NCI-H2196 (cell line): ENCODE measurements around the gene DYSF.

ENCODE experiments used
- DNase-seq: peaks from one replicate; lab custom pipeline; 2025; ENCODE audit not compliant: unreplicated experiment; lab: John Stamatoyannopoulos, UW

The DYSF gene

DNA sequence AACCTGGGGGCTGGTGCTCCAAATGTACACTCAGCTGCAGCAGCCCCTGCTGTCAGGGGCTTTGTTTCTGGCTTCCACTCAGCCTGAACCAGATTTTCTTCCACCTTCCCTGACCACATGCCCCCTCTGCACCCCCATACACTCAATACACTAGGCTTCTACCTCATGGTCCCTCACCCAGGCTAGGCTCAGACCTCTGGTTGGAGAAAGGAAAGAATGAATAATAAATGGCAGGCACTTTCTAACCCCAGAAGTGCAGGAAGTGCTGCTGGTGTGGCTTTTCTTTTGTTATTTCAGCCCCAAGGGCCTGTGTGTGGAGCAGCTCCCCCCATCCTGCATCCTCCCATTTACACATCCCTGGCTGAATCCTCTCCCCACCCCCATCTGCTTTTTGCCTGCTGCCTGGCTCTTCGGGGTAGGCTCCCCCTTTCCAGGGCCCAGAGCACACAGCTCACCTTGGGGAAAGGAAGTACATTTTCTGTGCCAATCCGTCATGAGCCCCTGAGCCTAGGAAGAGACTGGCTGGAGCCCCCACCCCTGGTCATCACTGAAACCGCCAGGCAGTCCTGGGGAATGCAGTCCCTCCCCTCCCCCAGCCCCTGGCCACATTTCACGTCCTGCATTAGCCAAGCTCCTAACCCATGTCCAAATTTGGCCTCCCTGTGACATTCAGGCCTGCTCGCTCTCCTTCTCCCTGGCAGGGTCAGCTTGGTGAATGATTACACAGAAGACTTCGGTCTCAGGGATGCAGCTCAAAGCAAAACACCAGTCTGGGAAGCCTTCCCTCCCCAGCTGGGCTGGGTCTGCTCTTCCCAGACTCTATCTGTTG lies 2.6 kb downstream of the DYSF start:
- no peak for DNase-seq

DNA sequence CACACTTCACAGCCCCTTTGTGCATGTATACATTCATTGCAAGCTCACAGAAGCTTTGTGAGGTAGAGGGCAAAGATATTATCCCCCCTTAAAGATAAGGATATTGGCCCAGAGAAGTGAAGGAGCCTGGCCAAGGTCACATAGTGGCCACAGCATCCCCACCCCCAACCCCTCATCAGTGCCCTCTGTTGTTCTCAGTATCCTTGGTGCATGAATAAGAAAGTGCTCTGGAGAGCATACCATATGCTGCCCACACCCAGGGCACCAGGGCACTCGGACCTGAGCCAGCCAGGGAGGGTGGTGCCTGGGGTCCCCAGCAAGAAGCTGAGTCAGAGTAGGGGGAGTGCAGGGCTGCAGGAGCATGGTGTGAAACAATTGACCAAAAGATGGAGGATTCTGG lies 3.3 kb downstream of the DYSF start:
- no peak for DNase-seq

- no peak for DNase-seq
Measured at GRCh38 chr2:71457123-71457915, 4.0 kb downstream of the DYSF start.

DNA sequence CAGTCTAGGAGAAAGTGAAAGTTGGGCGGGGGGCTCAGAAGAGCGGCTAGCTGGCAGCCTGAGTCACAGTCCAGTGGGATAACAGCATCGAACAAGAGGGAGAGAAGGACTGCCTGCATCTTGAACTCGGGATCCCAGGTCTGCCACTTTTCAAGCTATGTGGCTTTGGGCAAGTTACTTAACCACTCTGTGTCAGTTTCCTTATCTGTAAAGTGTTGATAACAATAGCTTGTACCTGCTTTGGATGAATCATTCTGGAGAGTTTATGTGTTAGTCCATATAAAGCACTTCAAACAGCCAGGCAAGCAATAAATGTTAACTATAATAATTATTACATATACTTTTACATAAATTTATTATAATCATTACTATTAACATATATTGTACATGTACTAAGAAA lies 4.6 kb downstream of the DYSF start:
- DNase-seq: no peak

DNA sequence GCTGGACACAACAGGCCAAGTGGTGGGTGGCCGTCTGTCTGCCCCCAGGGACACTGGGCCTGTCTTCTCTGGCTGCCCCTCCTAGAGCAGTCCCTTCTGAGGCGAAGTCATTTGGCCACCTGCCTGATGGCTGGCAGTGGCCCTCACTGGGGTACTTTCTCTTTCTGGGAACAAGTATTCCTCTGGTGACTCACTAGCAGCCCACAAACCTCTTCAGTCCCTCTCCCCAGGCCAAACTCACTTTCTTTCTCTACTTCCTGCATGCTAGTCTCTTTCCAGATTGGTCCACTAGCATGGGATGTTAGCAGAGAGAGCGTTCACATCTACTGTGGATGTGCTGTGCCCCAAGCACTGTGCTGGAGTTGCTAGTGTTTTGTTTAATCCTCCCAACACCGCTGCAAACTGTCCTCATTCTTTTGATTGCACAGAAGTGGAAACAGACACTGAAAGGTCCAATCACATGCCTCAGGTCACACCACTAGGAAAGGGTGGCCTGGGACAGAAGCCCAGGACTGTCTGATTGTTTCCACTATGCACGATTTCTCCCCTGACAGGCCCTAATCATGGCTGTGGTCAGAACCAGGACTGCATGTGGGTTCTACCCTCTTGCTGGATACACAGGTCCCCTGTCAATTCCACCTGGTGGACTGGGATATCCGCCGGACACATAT lies 5.2 kb downstream of the DYSF start:
- no peak for DNase-seq

DNA sequence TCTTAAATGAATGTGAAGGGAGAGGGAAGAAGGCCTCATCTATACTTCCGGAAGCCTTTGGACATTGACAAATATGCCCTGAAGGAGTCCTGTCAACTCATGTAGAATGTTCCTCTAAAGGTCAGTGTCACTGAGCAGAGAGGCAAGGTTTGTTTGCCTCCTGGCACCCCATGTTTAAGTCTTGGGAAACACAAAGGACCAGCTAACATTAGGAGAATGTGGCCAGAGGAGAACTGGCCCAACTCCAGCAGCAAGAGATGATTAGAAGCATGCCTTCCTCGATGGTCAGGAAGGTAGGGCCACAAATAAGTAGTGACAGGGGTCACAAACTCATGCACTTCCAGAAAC lies 5.7 kb downstream of the DYSF start:
- no peak for DNase-seq

GRCh38 chr2:71460056-71460455 lies 6.7 kb downstream of the DYSF start:
- DNase-seq: no peak

- peak; percentile 1 for DNase-seq
Measured at GRCh38 chr2:71460595-71461303, 7.4 kb downstream of the DYSF start.

DNA sequence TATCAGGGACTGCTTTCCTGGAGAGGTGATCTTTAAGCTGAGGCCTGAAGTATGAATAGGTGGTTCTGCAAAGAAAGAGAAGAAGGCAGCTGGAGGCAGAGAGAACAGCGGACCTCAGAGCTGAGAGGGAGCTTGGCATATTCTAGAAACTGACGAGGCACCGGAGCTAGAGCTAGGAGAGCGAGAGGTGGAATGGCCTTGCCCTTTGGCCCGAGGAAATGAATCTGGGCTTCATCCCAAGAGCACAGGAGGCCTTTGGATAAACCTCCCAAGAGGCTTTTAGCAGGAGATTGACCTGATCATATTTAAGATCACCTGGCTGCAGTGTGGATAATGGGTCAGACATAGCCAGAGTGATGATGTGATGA lies 7.9 kb downstream of the DYSF start:
- no peak for DNase-seq

DNA sequence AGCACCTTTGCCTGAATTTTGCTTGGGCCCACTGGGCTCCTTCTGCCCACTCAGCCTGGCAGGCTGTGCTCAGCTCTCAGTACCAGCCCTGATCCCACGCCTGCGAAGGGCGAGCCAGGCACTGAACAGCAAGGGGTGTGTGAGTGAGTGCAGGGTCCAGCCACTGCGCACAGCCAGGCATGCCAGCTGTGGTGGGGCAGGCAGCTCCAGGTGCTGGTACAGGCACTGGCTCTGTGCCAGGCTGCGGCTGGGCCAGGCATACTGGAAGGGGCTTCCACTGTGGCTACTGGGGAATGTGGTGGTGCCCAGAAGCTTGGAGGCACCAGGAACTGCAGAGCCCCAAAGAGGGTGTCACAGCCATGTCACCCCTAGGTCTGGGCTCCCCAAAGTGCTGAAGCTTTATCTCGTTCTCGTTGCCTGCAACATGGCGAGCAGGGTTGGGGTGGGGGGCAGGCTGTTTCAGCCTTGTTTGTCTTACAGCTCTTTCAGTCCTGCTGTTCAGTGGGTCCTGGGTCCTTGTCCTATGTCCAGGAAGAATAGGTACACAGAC lies 8.8 kb downstream of the DYSF start:
- no peak for DNase-seq

DNA sequence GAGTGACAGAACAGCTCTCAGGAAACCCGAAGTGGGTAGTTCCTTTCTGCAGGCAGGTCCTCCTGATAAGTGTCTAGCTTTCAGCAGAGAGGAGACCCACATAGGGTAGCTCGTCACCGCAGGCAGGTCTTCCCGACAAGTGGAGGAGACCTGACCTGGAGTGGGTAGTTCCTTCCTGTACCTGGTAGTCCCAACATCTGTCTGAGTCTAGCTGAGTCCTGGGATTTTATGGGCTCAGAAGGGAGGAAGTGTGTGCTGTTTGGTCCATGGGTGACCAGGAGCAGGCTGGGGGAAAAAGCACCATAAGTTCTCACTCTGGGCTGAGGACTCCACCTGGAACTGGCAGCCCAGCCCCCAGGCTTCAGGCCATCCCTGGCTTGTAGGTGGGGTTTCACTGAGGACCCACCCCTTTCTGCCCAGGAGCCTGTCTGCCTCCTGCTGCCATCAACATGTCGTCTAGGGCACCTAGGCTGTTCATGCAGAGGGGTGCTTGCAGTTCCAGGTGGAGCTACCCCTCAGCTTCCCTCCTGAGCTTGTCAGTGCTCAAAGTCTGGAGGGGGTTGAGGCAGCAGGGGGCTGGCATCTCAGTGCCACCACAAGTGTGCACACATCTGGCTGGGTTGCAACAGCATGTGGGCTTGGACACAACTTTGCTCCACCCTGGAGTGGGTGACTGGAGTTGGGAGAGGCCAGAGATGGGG lies 9.4 kb downstream of the DYSF start:
- DNase-seq: no peak

DNA sequence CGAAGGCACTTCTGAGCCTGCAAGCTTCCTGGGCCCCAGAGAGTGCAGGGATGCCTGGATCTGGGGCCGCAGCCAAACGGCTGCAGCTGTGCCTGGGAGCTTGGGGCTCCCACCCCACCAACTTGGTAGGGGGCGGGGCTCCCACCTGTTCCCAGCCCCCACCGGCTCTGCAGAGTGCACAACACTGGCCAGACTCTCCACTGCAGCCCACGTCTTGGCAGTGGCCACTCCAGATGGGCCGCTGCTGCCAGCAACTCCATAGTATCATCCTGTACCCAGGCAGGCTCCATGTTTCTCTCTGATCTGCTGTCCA lies 9.9 kb downstream of the DYSF start:
- DNase-seq: no peak

DNA sequence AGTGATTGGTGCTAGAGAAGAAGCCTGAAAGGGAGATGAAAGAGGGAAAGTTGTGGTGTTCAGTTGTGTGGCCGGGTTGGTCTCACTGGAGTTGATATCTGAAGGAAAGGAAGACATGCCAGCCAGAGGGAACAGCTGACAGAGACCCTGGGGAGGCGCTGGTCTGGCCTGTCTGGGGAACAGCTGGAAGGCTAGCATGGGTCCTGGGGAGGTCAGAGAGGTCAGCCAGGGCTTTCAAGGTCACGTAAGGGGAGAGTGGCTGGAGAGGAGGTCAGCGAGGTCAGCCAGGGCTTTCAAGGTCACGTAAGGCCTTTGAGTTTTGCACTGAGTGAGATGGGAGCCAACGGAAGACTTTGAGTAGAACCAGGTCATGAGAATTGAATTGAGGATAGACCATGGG lies 11.0 kb downstream of the DYSF start:
- DNase-seq: no peak

- DNase-seq: no peak
Measured at GRCh38 chr2:71465356-71465755, 12.0 kb downstream of the DYSF start.

DNA sequence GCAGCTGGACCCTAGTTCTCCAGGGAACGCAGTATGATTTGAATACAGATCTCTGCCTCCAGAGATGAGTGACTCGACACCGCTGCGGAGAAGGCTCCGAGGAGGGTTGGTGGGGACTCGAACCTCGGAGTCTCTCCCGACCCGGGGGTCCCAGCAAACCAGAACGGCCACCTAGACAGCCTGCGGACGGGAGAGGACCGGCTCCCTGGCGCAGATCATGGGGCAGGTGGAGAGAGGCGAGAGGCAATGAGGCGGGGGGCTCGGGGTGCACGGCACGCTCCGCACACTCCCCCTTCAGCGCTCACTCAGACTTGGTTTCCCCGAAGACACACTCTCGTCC lies 12.6 kb downstream of the DYSF start:
- no peak for DNase-seq

DNA sequence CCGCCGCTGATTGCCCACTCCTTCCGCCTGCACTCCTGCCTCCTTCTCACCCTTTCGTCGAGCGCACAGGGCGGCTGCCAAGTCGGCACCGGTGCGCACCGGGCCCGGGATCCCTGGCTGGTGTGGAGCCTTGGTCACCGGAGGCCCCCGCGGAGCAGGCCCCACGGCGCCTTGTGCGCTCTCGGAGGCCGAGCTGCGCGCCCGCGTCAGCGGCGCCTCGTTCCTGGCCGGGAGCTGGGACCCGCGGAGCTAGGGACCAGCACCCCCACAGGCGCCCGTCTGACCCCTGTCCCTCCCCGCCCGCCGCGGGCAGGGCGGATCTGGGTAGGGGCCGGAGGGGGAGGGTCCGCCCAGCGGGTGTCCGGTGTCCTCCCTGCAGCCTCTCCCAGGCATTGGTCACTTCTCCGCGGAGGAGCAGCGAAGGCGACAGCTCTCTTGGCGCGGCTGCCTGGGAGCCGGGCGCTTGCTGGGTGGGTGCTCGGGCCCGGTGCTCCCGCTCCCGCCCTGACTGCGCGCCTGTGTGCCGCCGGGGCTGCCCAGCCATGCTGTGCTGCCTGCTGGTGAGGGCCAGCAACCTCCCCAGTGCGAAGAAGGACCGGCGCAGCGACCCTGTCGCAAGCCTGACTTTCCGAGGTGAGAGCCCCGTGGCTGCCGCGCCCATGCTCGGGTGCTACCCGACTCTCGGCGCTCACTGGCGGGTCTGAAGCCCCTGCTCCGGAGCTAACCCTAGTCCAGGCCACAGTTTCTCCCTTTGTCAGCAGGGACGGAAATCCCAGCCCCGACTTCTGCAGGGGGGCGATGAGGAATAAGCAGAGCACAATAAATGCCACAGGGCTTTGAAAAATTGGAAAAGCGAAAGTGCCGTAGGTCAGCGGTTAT lies 13.2 kb downstream of the DYSF start:
- no peak for DNase-seq

DNA sequence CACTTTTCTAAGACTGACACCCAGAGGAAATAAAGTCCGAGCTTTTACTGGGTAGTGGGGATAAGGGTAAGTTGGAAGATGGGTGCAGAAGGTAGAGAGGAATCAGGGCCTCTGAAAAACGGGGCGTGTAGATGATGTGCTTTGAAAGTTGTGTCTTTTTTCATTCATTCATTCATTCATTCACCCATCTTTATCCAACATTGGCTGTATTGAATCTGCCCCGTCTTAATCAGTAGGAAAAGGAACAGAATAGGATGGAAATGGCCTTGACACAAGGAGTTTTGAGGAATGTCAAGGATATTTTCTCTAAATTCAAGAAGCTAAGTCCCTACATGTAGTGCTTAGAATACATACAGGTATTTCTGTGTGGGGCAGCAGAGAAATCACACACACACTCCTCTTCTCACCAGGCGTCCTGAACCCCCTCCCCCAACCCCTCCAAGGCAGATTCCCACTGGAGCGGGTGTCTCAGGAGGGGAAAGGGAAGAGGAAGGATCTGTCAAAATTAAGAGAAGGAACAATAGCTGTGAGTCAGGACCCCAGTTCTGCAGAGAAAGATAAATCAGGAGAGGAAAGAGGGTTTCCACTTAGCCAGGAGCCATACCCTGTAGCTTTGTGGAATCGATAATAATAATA lies 13.9 kb downstream of the DYSF start:
- no peak for DNase-seq

DNA sequence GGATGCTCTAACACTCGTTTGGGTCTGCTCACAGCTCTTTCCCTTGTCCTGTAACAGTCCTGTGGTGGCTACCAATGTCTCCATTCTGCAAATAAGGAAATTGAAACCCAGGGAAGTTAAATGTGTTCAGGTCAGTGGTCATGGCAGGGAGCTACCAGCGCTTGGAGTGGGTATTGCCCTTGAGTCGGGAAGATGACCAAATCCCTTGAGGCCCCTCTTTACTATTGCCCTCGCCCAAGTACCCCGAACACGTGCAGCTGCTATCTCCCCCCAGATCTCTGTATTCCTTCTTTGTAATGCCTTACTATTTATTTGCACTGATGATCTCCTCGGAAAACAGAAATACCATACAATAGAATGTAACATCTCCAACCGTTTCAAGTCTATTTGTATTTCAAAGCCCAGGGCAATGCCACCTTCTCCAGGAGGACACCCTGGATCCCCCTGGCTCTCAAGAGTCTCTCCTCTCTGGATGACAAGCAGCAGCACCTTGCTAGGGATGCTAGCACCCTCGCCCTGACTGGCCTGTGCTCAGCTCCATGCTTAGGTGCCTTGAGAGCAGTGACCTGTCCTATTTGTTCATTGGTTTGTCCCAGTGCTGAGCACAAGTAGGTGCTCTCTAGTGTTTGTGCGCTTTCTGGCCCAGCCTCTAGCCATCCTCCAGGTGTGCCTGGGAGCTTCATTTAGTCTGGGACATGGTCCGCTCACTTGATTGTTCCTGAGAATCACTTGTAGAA lies 15.1 kb downstream of the DYSF start:
- no peak for DNase-seq
